Common myeloid progenitor, CD34-positive (primary cell): ENCODE results near the gene TMEM109.

Source experiments
- CTCF ChIA-PET: fragments of 350-600 bp; sonication (Branson Sonifier 250); formaldehyde crosslinking; loops from one replicate; lab custom pipeline; 2021; ENCODE audit warnings: antibody characterized with exemption; lab: Charles Lee
- POLR2A ChIA-PET: fragments of 350-600 bp; sonication (Branson Sonifier 250); formaldehyde crosslinking; loops from one replicate; lab custom pipeline; 2021; ENCODE audit warnings: antibody characterized with exemption; lab: Charles Lee
- DNase-seq, 3 donors: peaks; one replicate each; pipeline versions ENCODE4 v3.0.0 to v3.0.0-alpha.2; 2013
- H3K27ac ChIP-seq, 2 experiments: 1 replicate in 1 of 2; 2 replicates in 1 of 2; pipeline ENCODE4 v1.7.0; 2013; ENCODE audit warnings: inconsistent platforms in 2 of 2, low read length in 2 of 2, mild to moderate bottlenecking in 2 of 2, low read depth in 1 of 2, moderate library complexity in 1 of 2; ENCODE audit not compliant: severe bottlenecking in 2 of 2, insufficient read depth in 1 of 2, poor library complexity in 1 of 2
- H3K27me3 ChIP-seq, 5 experiments: replicated peaks in 2 of 5; 1 replicate in 3 of 5; 2 replicates in 2 of 5; pipeline versions ENCODE4 v1.6.1 to v1.7.0; 2013; ENCODE audit warnings: low read length in 4 of 5, mild to moderate bottlenecking in 2 of 5, moderate library complexity in 2 of 5, inconsistent platforms in 1 of 5; ENCODE audit not compliant: insufficient read depth in 5 of 5, control insufficient read depth in 4 of 5
- H3K36me3 ChIP-seq, 4 experiments: 1 replicate in 2 of 4; 2 replicates in 2 of 4; pipeline versions ENCODE4 v1.6.1 to v1.7.0; 2013; ENCODE audit warnings: low read length in 3 of 4, control low read depth in 1 of 4, mild to moderate bottlenecking in 1 of 4; ENCODE audit not compliant: control insufficient read depth in 4 of 4, insufficient read depth in 4 of 4
- H3K4me1 ChIP-seq, 4 experiments: 1 replicate in 3 of 4; 2 replicates in 1 of 4; pipeline versions ENCODE4 v1.6.1 to v1.7.1; 2013; ENCODE audit warnings: low read length in 3 of 4, mild to moderate bottlenecking in 3 of 4, control low read depth in 1 of 4, inconsistent platforms in 1 of 4, moderate library complexity in 1 of 4; ENCODE audit not compliant: control insufficient read depth in 4 of 4, insufficient read depth in 4 of 4; ENCODE audit errors: control extremely low read depth in 1 of 4
- H3K4me3 ChIP-seq, 7 experiments: 1 replicate in 4 of 7; 2 replicates in 3 of 7; pipeline versions ENCODE4 v1.5.1 to v1.7.0; 2013; ENCODE audit warnings: mild to moderate bottlenecking in 7 of 7, low read length in 6 of 7, moderate library complexity in 6 of 7, inconsistent platforms in 2 of 7, low read depth in 2 of 7, control low read depth in 1 of 7; ENCODE audit not compliant: insufficient read depth in 4 of 7, control insufficient read depth in 1 of 7; ENCODE audit errors: extremely low read depth in 1 of 7
- H3K9me3 ChIP-seq, 5 experiments: 1 replicate in 4 of 5; 2 replicates in 1 of 5; pipeline versions ENCODE4 v1.6.1 to v1.7.1; 2013; ENCODE audit warnings: low read length in 4 of 5, mild to moderate bottlenecking in 2 of 5, inconsistent platforms in 1 of 5, low read depth in 1 of 5, moderate library complexity in 1 of 5; ENCODE audit not compliant: control insufficient read depth in 4 of 5, insufficient read depth in 2 of 5; ENCODE audit errors: control extremely low read depth in 1 of 5
- WGBS: methylation state at CpG from one replicate; pipeline ENCODE4 v1.1.5; 2013; ENCODE audit not compliant: insufficient coverage; 5-methylcytosine and 5-hydroxymethylcytosine counted together

Gene TMEM109

DNA sequence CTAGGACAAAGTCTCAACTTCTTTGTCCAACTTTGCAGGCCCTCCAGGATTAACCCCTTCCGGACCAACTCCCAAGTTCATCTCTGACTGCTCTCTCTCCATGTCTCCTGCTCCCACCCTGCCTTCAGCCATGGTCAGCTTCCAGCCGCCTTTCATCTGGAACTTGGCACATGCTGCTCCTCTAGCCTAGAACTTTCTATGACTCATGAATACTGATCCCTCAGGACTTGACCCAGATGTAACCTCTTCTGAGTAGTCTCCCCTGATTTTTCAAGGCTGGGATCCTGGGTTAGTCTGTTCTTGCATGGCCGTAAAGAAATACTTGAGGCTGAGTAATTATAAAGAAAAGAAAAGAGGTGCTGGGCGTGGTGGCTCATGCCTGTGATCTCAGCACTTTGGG, 43.2 kb downstream of the TMEM109 start:
- ChIA-PET POLR2A (no interaction called here), CTCF (interaction anchor here (2.6 kb wide), 1 partner anchor 13 kb away, joined by 6 read pairs; no protein-coding TSS in a partner anchor)
- Histone ChIP-seq H3K4me3 (no peak overlapping the region), H3K36me3 (no peaks in the 10 kb centered on the region), H3K27ac (no peak overlapping the region), H3K27me3 (peaks cover 0 to 72% (median 27%) of the 10 kb centered on the region in 5 experiments), H3K4me1 (peaks cover 3 to 10% (median 6%) of the 10 kb centered on the region in 4 experiments), H3K9me3 (peaks cover 0 to 2% (median 0%) of the 10 kb centered on the region in 5 experiments)
- no peak for DNase-seq
- 87% methylated on average over 4 of the region's 4 CpGs for whole genome bisulfite sequencing

DNA sequence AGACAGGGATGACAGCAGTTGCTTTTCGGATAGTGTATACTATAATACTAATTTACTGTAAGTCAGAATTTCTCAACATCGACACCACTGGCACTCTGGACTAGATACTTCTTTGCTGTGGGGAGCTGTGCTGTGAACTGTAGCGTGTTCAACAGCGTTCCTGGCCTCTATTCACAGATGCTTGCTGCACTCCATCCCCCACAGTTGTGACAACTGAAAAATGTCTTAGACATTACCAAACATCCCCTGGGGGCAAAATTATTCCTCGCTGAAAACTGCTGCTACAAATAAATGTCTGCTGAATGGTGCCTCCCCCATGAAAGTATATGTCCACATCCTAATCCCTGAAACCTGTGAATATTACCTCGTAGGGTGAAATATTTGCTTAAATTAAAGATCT, 45.5 kb downstream of the TMEM109 start:
- peaks cover 0 to 3% (median 0%) of the 10 kb centered on the region in 4 experiments for H3K4me1 ChIP-seq
- peaks cover 0 to 60% (median 18%) of the 10 kb centered on the region in 5 experiments for H3K27me3 ChIP-seq
- no peak overlapping the region for H3K4me3 ChIP-seq
- peaks cover 0 to 2% (median 0%) of the 10 kb centered on the region in 5 experiments for H3K9me3 ChIP-seq
- DNase-seq = no peak
- CTCF ChIA-PET = interaction anchor here (1.3 to 2.6 kb wide), 4 partner anchors 10 to 83 kb away, joined by 3 to 6 read pairs (median 4); no protein-coding TSS in a partner anchor
- WGBS = 94% methylated on average over 2 of the region's 6 CpGs
- POLR2A ChIA-PET = no interaction called here
- no peaks in the 10 kb centered on the region for H3K36me3 ChIP-seq
- H3K27ac ChIP-seq = no peak overlapping the region

DNA sequence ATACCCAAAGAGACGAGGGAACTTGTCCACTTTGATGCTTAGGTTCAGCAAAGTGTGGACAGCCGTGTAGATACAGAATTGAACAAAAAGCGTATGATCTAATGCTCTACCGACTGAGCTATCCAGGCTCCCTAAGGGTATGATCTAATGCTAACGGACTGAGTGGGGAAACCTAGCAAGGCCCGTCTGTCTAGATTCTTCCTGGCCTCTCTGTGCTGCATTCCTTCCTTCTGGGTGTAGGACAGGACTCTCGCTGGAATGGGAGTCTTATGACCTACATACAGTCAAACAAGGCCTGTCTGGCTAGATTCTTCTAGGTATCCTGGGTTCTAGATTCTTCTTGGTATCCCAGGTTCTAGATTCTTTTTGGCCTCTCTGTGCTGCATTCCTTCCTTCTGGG, 46.4 kb downstream of the TMEM109 start:
- no peak for DNase-seq
- Histone ChIP-seq H3K36me3 (no peaks in the 10 kb centered on the region), H3K4me1 (peaks cover 0 to 3% (median 0%) of the 10 kb centered on the region in 4 experiments), H3K9me3 (peaks cover 0 to 2% (median 0%) of the 10 kb centered on the region in 5 experiments), H3K27ac (no peak overlapping the region), H3K27me3 (peaks cover 0 to 55% (median 21%) of the 10 kb centered on the region in 5 experiments), H3K4me3 (no peak overlapping the region)
- ChIA-PET CTCF (interaction anchor here (1.3 to 1.6 kb wide), 3 partner anchors 10 to 82 kb away, joined by 3 to 5 read pairs (median 3); no protein-coding TSS in a partner anchor), POLR2A (no interaction called here)
- 98% methylated on average over 7 of the region's 7 CpGs for WGBS

DNA sequence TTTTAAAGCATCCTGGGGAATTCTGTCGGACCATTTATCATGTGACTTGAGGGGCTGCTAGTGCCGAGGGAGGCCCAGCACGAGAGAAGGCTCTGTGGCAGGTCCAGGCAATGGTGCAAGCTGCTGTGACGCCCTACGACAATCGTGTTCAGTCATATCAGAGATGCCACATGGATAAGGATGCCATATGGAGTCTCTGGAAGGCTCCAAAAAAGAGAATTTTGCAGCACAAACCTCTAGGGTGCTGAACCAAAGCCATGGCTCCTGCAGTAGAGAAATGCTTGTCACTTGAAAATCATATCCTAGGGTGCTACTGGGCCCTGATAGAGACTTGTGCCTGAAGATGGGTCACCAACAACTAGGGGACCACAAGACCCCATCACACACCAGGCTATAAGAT, 50.8 kb downstream of the TMEM109 start:
- POLR2A ChIA-PET = interaction anchor here (0.6 kb wide), 1 partner anchor 34 kb away, joined by 3 read pairs; no protein-coding TSS in a partner anchor
- peaks cover 0 to 8% (median 3%) of the 10 kb centered on the region in 5 experiments for H3K9me3 ChIP-seq
- no peak overlapping the region for H3K27ac ChIP-seq
- H3K4me3 ChIP-seq = no peak overlapping the region
- CTCF ChIA-PET = no interaction called here
- no peaks in the 10 kb centered on the region for H3K36me3 ChIP-seq
- H3K27me3 ChIP-seq = peaks cover 0 to 19% (median 17%) of the 10 kb centered on the region in 5 experiments
- DNase-seq = no peak
- H3K4me1 ChIP-seq = no peaks in the 10 kb centered on the region
- 100% methylated on average over 6 of the region's 6 CpGs for WGBS

DNA sequence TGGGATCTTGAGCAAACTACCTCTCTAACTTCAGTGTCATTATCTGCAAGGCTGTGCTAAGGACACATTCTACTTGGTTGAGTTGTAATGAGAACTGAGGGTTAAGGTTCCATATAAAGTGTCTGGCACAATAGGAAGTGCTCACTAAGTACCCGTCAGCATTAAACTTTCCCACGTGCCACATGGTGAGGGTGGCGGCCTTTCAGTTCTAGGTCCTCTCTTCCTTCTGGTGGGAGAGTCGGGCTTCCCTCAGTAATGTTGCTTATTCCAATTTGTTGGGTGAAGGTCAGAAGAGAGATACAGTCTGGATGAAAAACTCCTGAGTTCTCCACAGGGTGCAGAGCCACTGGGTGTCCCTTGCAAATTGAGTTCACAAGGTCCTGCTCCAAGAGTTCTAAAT, 52.9 kb downstream of the TMEM109 start:
- Histone ChIP-seq H3K27me3 (peaks cover 0 to 7% (median 1%) of the 10 kb centered on the region in 5 experiments), H3K36me3 (no peaks in the 10 kb centered on the region), H3K4me1 (peaks cover 0 to 16% (median 11%) of the 10 kb centered on the region in 4 experiments), H3K4me3 (no peak overlapping the region), H3K9me3 (peaks cover 0 to 8% (median 3%) of the 10 kb centered on the region in 5 experiments), H3K27ac (no peak overlapping the region)
- DNase-seq = no peak
- WGBS = 81% methylated on average over 3 of the region's 4 CpGs
- CTCF ChIA-PET = no interaction called here
- POLR2A ChIA-PET = no interaction called here

DNA sequence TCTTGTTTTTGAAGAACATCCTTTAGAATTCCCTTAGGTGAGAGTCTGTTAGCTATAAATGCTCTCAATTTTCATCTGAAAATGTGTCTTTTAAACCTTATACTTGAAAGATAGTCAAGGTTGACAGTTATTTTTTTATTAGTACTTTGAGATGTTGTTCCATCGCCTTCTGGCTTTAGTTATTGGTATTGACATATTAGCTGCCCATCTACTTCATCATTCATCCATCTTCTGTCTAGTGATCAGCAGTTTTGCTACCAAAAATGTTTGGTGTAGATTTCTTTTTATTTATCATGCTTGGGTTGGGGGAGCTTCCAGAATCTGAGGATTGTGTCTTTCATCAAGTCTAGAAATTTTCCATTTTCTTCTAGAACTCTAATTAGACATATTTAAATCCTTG, 54.3 kb downstream of the TMEM109 start:
- H3K27me3 ChIP-seq = peaks cover 0 to 7% (median 0%) of the 10 kb centered on the region in 5 experiments
- H3K9me3 ChIP-seq = peaks cover 0 to 8% (median 3%) of the 10 kb centered on the region in 5 experiments
- H3K27ac ChIP-seq = no peak overlapping the region
- POLR2A ChIA-PET = no interaction called here
- peaks cover 0 to 20% (median 15%) of the 10 kb centered on the region in 4 experiments for H3K4me1 ChIP-seq
- no CpG with 5 or more reads among the region's 1 CpG for WGBS
- DNase-seq = no peak
- CTCF ChIA-PET = interaction anchor here (1.6 to 2.5 kb wide), 2 partner anchors 19 to 109 kb away, joined by 4 to 12 read pairs; no protein-coding TSS in a partner anchor
- no peak overlapping the region for H3K4me3 ChIP-seq
- no peaks in the 10 kb centered on the region for H3K36me3 ChIP-seq

DNA sequence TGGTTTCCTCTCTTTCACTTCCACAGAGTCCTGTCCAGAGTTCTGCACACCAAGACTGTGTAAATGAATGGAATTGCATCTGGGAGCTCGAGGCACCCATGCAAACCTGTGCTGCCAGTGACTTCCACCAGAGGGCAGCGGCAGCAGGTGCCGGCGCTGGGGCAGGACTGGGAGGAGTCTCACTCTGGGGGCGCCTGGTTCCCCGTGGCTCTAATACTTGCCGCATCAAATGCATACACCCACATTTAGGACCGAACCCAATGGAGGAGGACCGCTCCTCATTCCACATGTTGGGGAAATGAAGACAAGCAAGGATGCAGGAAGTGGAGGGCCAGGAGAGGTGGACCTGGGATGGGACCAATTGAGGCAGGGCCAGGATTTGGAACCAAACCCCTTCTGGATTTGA, 56.4 kb downstream of the TMEM109 start:
- Histone ChIP-seq H3K9me3 (peaks cover 0 to 8% (median 3%) of the 10 kb centered on the region in 5 experiments), H3K4me3 (no peak overlapping the region), H3K27me3 (peaks cover 0 to 3% (median 0%) of the 10 kb centered on the region in 5 experiments), H3K4me1 (peaks cover 0 to 20% (median 15%) of the 10 kb centered on the region in 4 experiments), H3K27ac (no peak overlapping the region), H3K36me3 (no peaks in the 10 kb centered on the region)
- peak; percentile 48 to 77 (median 71) for DNase-seq
- WGBS = 4% methylated on average over 4 of the region's 9 CpGs
- ChIA-PET CTCF (interaction anchor here (0.7 to 2.7 kb wide), 20 partner anchors 9 to 218 kb away, joined by 3 to 18 read pairs (median 4); no protein-coding TSS in a partner anchor), POLR2A (no interaction called here)
